ENCODE results near the gene TNFRSF4. TPM values are rescaled to one million over a fixed set of nuclear protein-coding genes. Genes with fewer than 3 reads are reported as not detected.

TNFRSF4 gene
- total RNA-seq, 4 donors from 2014 or later, result 0.39 to 3.7 (median 0.97) TPM

GRCh38 chr1:1235016-1235744 lies 21.2 kb upstream of the TNFRSF4 start:
- Histone ChIP-seq H3K27me3 (peaks cover 0 to 34% of the 10 kb centered on the region in 2 donors), H3K4me3 (no peak overlapping the region), H3K36me3 (peaks cover 0 to 35% (median 0%) of the 10 kb centered on the region in 3 donors), H3K9me3 (no peaks in the 10 kb centered on the region), H3K27ac (no peak overlapping the region), H3K4me1 (peaks cover 0 to 61% (median 19%) of the 10 kb centered on the region in 4 donors)
- DNase-seq (ENCODE audit: low spot score in 2 of 2), result no peak
- 83% methylated on average over 27 of the region's 27 CpGs for WGBS, 2 donors
- TF ChIP-seq POLR2A (IDR thresholded peaks at IDR 0.05), result no peak
- no peak for TF ChIP-seq CTCF (IDR thresholded peaks at IDR 0.05)
- TF ChIP-seq EP300 (IDR thresholded peaks at IDR 0.05), result no peak

GRCh38 chr1:1234180-1234808 lies 20.3 kb upstream of the TNFRSF4 start:
- peaks cover 0 to 35% (median 0%) of the 10 kb centered on the region in 3 donors for H3K36me3 ChIP-seq
- no peak overlapping the region for H3K27ac ChIP-seq
- H3K4me3 ChIP-seq, result no peak overlapping the region
- DNase-seq (ENCODE audit: low spot score in 2 of 2), result no peak
- 91% methylated on average over 24 to 28 of the region's 28 CpGs for WGBS, 2 donors
- H3K4me1 ChIP-seq, result peaks cover 0 to 63% (median 28%) of the 10 kb centered on the region in 4 donors
- no peaks in the 10 kb centered on the region for H3K9me3 ChIP-seq
- H3K27me3 ChIP-seq, result peaks cover 0 to 25% of the 10 kb centered on the region in 2 donors
- TF ChIP-seq CTCF (IDR thresholded peaks at IDR 0.05) (no peak), POLR2A (IDR thresholded peaks at IDR 0.05) (no peak), EP300 (IDR thresholded peaks at IDR 0.05) (no peak)

- Histone ChIP-seq H3K9me3 (no peaks in the 10 kb centered on the region), H3K4me3 (no peak overlapping the region), H3K27me3 (peaks cover 0 to 18% of the 10 kb centered on the region in 2 donors), H3K27ac (no peak overlapping the region), H3K36me3 (peaks cover 0 to 42% (median 0%) of the 10 kb centered on the region in 3 donors), H3K4me1 (peaks cover 0 to 59% (median 29%) of the 10 kb centered on the region in 4 donors)
- DNase-seq (ENCODE audit: low spot score in 2 of 2), result no peak
- 95 to 96% methylated on average over 15 of the region's 15 CpGs for WGBS, 2 donors
- TF ChIP-seq CTCF (IDR thresholded peaks at IDR 0.05) (no peak), POLR2A (IDR thresholded peaks at IDR 0.05) (no peak), EP300 (IDR thresholded peaks at IDR 0.05) (no peak)
Observed at GRCh38 chr1:1233567-1233892, 19.6 kb upstream of the TNFRSF4 start.

GRCh38 chr1:1232796-1233566 lies 19.0 kb upstream of the TNFRSF4 start:
- Histone ChIP-seq H3K4me1 (peaks cover 0 to 56% (median 27%) of the 10 kb centered on the region in 4 donors), H3K36me3 (peaks cover 0 to 47% (median 0%) of the 10 kb centered on the region in 3 donors), H3K27ac (peak overlapping the region in 1 of 4 donors; percentile 44), H3K4me3 (peak overlapping the region in 3 of 4 donors; percentile 31 to 95 (median 39)), H3K9me3 (no peaks in the 10 kb centered on the region), H3K27me3 (peaks cover 0 to 12% of the 10 kb centered on the region in 2 donors)
- TF ChIP-seq EP300 (IDR thresholded peaks at IDR 0.05), result no peak
- TF ChIP-seq CTCF (IDR thresholded peaks at IDR 0.05), result no peak
- no peak for TF ChIP-seq POLR2A (IDR thresholded peaks at IDR 0.05)
- DNase-seq (ENCODE audit: low spot score in 2 of 2), result no peak
- 78 to 90% methylated on average over 58 to 85 of the region's 98 CpGs for WGBS, 2 donors

Measured in tibial nerve (tissue), 4 donors.